GM12892 (cell line): ENCODE data around the gene SDK2.

Experiments
- POLR2A ChIP-seq: IDR thresholded peaks from 2 replicates; pipeline ENCODE4 v1.6.1; 2011; ENCODE audit warnings: low read depth, low read length, control low read depth
- POLR2AphosphoS5 ChIP-seq: IDR thresholded peaks from 2 replicates; pipeline ENCODE4 v1.6.1; 2011; ENCODE audit warnings: low read depth, low read length, control low read depth
- TAF1 ChIP-seq: IDR thresholded peaks from 2 replicates; pipeline ENCODE4 v1.6.1; 2011; ENCODE audit warnings: low read depth, mild to moderate bottlenecking, control low read depth, low read length, borderline replicate concordance

DNA sequence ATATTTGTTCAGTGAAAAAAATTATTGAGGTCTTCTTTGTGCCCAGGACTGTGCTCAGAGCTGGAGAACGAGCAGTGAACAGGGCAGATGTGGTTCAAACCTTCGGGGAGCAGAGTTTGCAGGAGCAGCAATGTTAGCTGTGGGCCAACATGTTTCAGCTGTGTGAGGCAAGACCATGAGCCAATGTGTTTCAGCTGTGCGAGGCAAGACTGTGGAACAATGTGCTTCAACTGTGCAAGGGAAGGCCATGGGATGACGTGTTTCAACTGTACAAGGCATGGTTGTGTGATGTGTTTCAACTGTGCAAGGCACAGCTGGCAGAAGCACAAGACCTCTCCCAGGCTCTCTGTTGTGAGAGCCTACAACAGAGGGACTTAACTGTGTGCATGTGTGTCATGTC is 35.2 kb upstream of the SDK2 start:
- TF ChIP-seq POLR2AphosphoS5 (no peak), TAF1 (no peak), POLR2A (no peak)
